Mesothelial cell of epicardium (in vitro differentiated cells): ENCODE data around the gene CTNNAL1. TPM values are rescaled to one million over a fixed set of nuclear protein-coding genes. Genes with fewer than 3 reads are reported as not detected.

Experiments used
- DNase-seq, 2 experiments: peaks; one replicate each; pipeline ENCODE4 v3.0.0; 2021; ENCODE audit warnings: low spot score in 2 of 2; ENCODE audit not compliant: unreplicated experiment in 2 of 2
- H3K27ac Mint-ChIP-seq: 2 replicates; pipeline ENCODE4 v1.8.0; 2021; ENCODE audit warnings: mixed read lengths
- H3K27me3 Mint-ChIP-seq: 2 replicates; pipeline ENCODE4 v1.8.0; 2021; ENCODE audit warnings: low read depth, mixed read lengths
- H3K36me3 Mint-ChIP-seq: 2 replicates; pipeline ENCODE4 v1.8.0; 2021; ENCODE audit warnings: mixed read lengths
- H3K4me1 Mint-ChIP-seq: 2 replicates; pipeline ENCODE4 v1.8.0; 2021; ENCODE audit warnings: mixed read lengths
- H3K4me3 Mint-ChIP-seq: 2 replicates; pipeline ENCODE4 v1.8.0; 2021; ENCODE audit warnings: mild to moderate bottlenecking, moderate library complexity, mixed read lengths
- H3K9me3 Mint-ChIP-seq: 2 replicates; pipeline ENCODE4 v1.8.0; 2021; ENCODE audit warnings: mixed read lengths
- total RNA-seq: library from RNA; stranded (reverse); gene quantifications from 3 replicates; pipeline ENCODE4 v1.2.1, GENCODE V29; 2021
- TF ChIP-seq, protein P1 (sequence below): fragments of 200-600 bp; sonication (generic); IDR thresholded peaks from one replicate; pipeline ENCODE4 v1.5.0; 2021; ENCODE audit warnings: antibody characterized with exemption; ENCODE audit not compliant: unreplicated experiment

Gene CTNNAL1
- total RNA-seq, 1 donor from 2014 or later: 26.7 TPM

DNA sequence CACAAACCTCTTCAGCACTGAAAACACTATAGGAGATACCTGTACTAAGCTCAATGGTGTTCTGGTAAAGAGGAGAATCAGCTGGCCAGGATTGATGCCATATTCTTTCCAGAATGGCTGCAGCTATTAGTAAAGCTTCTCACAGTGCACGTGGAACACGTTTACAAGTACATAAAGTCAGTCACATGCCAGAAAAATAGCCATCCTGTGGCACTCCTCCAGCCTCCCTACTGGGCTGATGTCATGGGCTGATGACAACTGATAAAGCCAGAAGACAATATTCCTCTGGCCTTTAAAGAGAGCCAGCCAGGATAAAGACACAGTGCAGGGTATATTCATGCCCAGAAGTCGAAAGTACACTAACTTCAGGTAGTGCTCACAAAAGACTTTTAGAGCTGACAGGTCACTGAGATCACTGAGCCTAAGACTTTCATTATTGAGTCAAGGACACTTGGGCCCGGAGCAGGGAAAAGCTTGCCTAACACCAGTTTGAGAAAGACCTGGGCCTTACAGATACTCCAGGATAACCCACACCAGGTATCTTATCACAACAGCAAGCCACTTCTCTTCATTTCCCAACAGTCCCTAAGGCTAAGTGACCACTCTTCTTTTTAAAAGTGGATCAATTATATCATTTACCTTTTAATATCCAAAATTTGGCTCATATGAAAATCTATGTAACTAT, 49.7 kb downstream of the CTNNAL1 start:
- H3K4me3 Mint-ChIP-seq: no peak overlapping the region
- H3K27ac Mint-ChIP-seq: no peak overlapping the region
- TF ChIP-seq, protein P1, sequence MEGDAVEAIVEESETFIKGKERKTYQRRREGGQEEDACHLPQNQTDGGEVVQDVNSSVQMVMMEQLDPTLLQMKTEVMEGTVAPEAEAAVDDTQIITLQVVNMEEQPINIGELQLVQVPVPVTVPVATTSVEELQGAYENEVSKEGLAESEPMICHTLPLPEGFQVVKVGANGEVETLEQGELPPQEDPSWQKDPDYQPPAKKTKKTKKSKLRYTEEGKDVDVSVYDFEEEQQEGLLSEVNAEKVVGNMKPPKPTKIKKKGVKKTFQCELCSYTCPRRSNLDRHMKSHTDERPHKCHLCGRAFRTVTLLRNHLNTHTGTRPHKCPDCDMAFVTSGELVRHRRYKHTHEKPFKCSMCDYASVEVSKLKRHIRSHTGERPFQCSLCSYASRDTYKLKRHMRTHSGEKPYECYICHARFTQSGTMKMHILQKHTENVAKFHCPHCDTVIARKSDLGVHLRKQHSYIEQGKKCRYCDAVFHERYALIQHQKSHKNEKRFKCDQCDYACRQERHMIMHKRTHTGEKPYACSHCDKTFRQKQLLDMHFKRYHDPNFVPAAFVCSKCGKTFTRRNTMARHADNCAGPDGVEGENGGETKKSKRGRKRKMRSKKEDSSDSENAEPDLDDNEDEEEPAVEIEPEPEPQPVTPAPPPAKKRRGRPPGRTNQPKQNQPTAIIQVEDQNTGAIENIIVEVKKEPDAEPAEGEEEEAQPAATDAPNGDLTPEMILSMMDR: no peak
- H3K27me3 Mint-ChIP-seq: no peaks in the 10 kb centered on the region
- H3K4me1 Mint-ChIP-seq: no peaks in the 10 kb centered on the region
- H3K36me3 Mint-ChIP-seq: peaks cover 14% of the 10 kb centered on the region
- no peaks in the 10 kb centered on the region for H3K9me3 Mint-ChIP-seq
- no peak for DNase-seq

DNA sequence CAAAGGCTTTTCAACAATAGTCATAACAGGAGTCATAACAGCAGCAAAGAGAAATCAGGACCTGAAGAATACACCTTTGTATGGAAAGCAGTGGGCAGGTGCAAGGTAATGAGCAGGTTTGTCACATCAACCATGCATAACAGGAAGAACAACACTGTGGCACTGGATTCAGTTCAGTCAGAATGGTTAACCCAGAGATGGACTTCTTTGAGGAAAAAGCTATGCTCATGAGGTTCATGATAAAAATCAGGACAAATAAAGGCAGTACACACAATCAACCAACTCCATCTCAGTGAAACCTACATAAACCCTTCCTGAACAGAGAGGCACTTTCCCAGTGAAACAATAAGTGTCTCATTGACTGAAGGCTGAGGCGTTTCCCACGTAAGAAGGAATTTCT, 52.1 kb downstream of the CTNNAL1 start:
- Mint-ChIP-seq H3K4me1 (peaks cover under 1% of the 10 kb centered on the region), H3K27me3 (no peaks in the 10 kb centered on the region), H3K27ac (no peak overlapping the region), H3K9me3 (no peaks in the 10 kb centered on the region), H3K4me3 (no peak overlapping the region), H3K36me3 (peaks cover 14% of the 10 kb centered on the region)
- TF ChIP-seq, protein P1: no peak
- DNase-seq: no peak

- H3K27ac Mint-ChIP-seq: no peak overlapping the region
- peaks cover 4% of the 10 kb centered on the region for H3K4me1 Mint-ChIP-seq
- H3K36me3 Mint-ChIP-seq: peaks cover 9% of the 10 kb centered on the region
- TF ChIP-seq, protein P1: no peak
- no peaks in the 10 kb centered on the region for H3K9me3 Mint-ChIP-seq
- no peaks in the 10 kb centered on the region for H3K27me3 Mint-ChIP-seq
- DNase-seq: no peak
- H3K4me3 Mint-ChIP-seq: no peak overlapping the region
Measured at GRCh38 chr9:108960331-108960730, 53.0 kb downstream of the CTNNAL1 start.

GRCh38 chr9:108956631-108957026, 56.7 kb downstream of the CTNNAL1 start:
- no peaks in the 10 kb centered on the region for H3K27me3 Mint-ChIP-seq
- no peaks in the 10 kb centered on the region for H3K9me3 Mint-ChIP-seq
- no peak overlapping the region for H3K4me3 Mint-ChIP-seq
- H3K27ac Mint-ChIP-seq: no peak overlapping the region
- no peak for DNase-seq
- TF ChIP-seq, protein P1: no peak
- peaks cover 4% of the 10 kb centered on the region for H3K36me3 Mint-ChIP-seq
- H3K4me1 Mint-ChIP-seq: peaks cover 4% of the 10 kb centered on the region

- H3K4me1 Mint-ChIP-seq: peaks cover 4% of the 10 kb centered on the region
- H3K27ac Mint-ChIP-seq: no peak overlapping the region
- no peaks in the 10 kb centered on the region for H3K27me3 Mint-ChIP-seq
- TF ChIP-seq, protein P1: no peak
- DNase-seq: no peak
- H3K9me3 Mint-ChIP-seq: no peaks in the 10 kb centered on the region
- H3K36me3 Mint-ChIP-seq: peaks cover 4% of the 10 kb centered on the region
- H3K4me3 Mint-ChIP-seq: no peak overlapping the region
Measured at GRCh38 chr9:108956022-108956630, 57.2 kb downstream of the CTNNAL1 start.
